ENCODE measurements around the gene RSPO1. TPM values are rescaled to one million over a fixed set of nuclear protein-coding genes. Genes with fewer than 3 reads are reported as not detected.
"Not testable (repeated sequence)": the region's sequence is repeated elsewhere in the genome, so short reads cannot be mapped to it uniquely, and the experiment has no call there.

The RSPO1 gene
- total and polyA plus RNA-seq, 8 donors, result 0.09 to 0.46 (median 0.13) TPM; not detected in 3

DNA sequence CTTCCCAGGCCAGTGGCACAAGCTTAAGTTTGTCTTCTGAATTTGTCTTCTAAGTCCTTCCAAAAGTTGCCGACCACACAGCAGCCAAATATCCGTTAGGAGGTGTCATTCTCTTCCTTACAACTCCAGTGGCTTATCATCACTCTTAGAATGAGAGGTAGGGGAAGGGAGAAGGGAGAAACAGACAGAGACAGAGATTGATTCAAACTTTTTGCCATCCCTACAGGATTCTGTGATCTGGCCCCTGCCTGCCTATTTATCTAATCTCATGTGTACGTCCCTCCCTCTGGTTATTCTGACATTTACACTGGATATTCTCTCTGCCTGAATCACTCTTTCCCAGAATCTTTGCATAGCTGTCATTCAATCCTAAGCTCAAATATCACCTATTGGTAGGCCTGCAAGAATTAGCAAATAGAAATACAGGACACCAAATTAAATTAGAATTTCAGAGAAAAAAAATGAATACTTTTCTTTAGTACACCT lies 38.5 kb downstream of the RSPO1 start:
- ATAC-seq, result no peak
- peak overlapping the region; percentile 53 to 66 (median 58) for H3K27ac ChIP-seq

GRCh38 chr1:37595440-37596181 lies 39.1 kb downstream of the RSPO1 start, which contains the start of gene GNL2:
Gene GNL2, minus strand, starts transcription at chr1:37595937. Its CDS starts 115 bp downstream, at chr1:37595822.
- ATAC-seq (peak; percentile 100), FAIRE-seq (peak; percentile 17), DNase-seq (peak; percentile 96 to 99 (median 97))
- H3K27me3 ChIP-seq, result no peaks in the 10 kb centered on the region
- WGBS, 2 donors, result 0% methylated on average over 51 of the region's 51 CpGs
- TF ChIP-seq, protein P1, sequence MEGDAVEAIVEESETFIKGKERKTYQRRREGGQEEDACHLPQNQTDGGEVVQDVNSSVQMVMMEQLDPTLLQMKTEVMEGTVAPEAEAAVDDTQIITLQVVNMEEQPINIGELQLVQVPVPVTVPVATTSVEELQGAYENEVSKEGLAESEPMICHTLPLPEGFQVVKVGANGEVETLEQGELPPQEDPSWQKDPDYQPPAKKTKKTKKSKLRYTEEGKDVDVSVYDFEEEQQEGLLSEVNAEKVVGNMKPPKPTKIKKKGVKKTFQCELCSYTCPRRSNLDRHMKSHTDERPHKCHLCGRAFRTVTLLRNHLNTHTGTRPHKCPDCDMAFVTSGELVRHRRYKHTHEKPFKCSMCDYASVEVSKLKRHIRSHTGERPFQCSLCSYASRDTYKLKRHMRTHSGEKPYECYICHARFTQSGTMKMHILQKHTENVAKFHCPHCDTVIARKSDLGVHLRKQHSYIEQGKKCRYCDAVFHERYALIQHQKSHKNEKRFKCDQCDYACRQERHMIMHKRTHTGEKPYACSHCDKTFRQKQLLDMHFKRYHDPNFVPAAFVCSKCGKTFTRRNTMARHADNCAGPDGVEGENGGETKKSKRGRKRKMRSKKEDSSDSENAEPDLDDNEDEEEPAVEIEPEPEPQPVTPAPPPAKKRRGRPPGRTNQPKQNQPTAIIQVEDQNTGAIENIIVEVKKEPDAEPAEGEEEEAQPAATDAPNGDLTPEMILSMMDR (IDR thresholded peaks at IDR 0.05), result no peak
- peak within 1 kb of the TSS; percentile 53 to 66 (median 58) for H3K27ac ChIP-seq
- intact Hi-C loops (cut with DNase I), result no loop called here
- no peaks in the 10 kb centered on the region for H3K9me3 ChIP-seq
- peak within 1 kb of the TSS; percentile 46 to 86 (median 74) for H3K4me3 ChIP-seq
- peaks cover 6 to 12% (median 8%) of the 10 kb centered on the region in 3 donors for H3K4me1 ChIP-seq
- H3K36me3 ChIP-seq, result peaks cover 0 to 12% (median 5%) of the 10 kb centered on the region in 3 donors

More for the DNA sequence above, 38.5 kb downstream of the RSPO1 start:
- no peaks in the 10 kb centered on the region for H3K27me3 ChIP-seq
- 0% methylated on average over 3 of the region's 3 CpGs for WGBS, 2 donors
- DNase-seq (no peak), FAIRE-seq (no peak)
- no peaks in the 10 kb centered on the region for H3K9me3 ChIP-seq
- peak overlapping the region; percentile 46 to 86 (median 74) for H3K4me3 ChIP-seq
- intact Hi-C loops (cut with DNase I), result no loop called here
- peaks cover 6 to 12% (median 8%) of the 10 kb centered on the region in 3 donors for H3K4me1 ChIP-seq
- TF ChIP-seq, protein P1 (IDR thresholded peaks at IDR 0.05), result no peak
- H3K36me3 ChIP-seq, result peaks cover 0 to 12% (median 4%) of the 10 kb centered on the region in 3 donors

DNA sequence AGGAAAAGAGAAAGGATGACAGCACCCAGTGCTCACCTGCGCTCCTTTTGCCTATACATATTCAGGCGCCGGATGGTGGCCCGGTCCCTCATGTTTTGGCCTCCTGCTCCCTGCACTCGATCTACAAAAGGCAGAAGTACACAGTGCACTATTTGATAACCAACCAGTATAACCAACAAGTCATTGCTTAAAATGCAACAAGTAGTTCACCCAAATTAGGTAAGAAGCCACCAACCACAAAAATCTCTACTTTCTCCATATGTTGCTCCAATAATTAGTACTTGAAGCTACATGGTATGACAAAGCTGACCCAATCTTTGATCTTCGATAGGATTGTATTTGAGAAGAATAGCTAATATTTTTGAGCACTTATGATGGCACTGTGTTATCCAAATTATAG lies 41.0 kb downstream of the RSPO1 start:
- no peak for ATAC-seq
- no peak overlapping the region for H3K4me3 ChIP-seq
- intact Hi-C loops (cut with DNase I), result no loop called here
- DNase-seq, result no peak
- H3K27ac ChIP-seq, result no peak overlapping the region
- FAIRE-seq, result no peak
- WGBS, 2 donors, result 90 to 96% methylated on average over 6 of the region's 6 CpGs
- no peaks in the 10 kb centered on the region for H3K27me3 ChIP-seq
- H3K36me3 ChIP-seq, result peaks cover 0 to 28% (median 7%) of the 10 kb centered on the region in 3 donors
- peaks cover 6 to 12% (median 8%) of the 10 kb centered on the region in 3 donors for H3K4me1 ChIP-seq
- TF ChIP-seq, protein P1 (IDR thresholded peaks at IDR 0.05), result no peak
- no peaks in the 10 kb centered on the region for H3K9me3 ChIP-seq

GRCh38 chr1:37588939-37589338 lies 45.8 kb downstream of the RSPO1 start:
- FAIRE-seq (no peak), DNase-seq (no peak), ATAC-seq (no peak)
- Histone ChIP-seq H3K27me3 (no peaks in the 10 kb centered on the region), H3K4me3 (no peak overlapping the region), H3K9me3 (no peaks in the 10 kb centered on the region), H3K4me1 (peaks cover 0 to 1% (median 0%) of the 10 kb centered on the region in 3 donors), H3K27ac (no peak overlapping the region), H3K36me3 (peaks cover 4 to 53% (median 7%) of the 10 kb centered on the region in 3 donors)
- intact Hi-C loops (cut with DNase I), result no loop called here
- TF ChIP-seq, protein P1 (IDR thresholded peaks at IDR 0.05), result no peak
- WGBS, 2 donors, result 91 to 93% methylated on average over 2 of the region's 2 CpGs

DNA sequence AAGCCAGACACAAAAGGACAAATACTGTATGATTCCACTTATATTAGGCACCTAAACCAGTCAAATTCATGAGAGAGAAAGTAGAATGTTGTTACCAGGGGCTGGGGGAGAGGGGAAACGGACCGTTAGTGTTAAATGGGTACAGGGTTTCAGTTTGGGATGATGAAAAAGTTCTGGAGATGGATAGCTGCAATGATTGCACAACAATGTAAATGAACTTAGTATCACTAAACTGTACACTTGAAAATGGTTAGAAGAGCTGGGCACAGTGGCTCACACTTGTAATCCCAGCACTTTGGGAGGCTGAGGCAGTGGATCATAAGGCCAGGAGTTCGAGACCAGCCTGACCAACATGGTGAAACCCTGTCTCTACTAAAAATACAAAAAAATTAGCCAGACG lies 50.1 kb downstream of the RSPO1 start:
- H3K4me3 ChIP-seq; H3K27ac ChIP-seq; FAIRE-seq; intact Hi-C loops (cut with DNase I); H3K27me3 ChIP-seq; DNase-seq; ATAC-seq; H3K4me1 ChIP-seq; H3K9me3 ChIP-seq: not testable (repeated sequence)
- WGBS, 2 donors, result 91 to 95% methylated on average over 4 of the region's 4 CpGs
- peaks cover 4 to 70% (median 12%) of the 10 kb centered on the region in 3 donors for H3K36me3 ChIP-seq

All from pancreas (tissue), 10 donors.